Measurements from ENCODE around the gene RAB18. TPM values are rescaled to one million over a fixed set of nuclear protein-coding genes. Genes with fewer than 3 reads are reported as not detected.

The RAB18 gene
- total and polyA plus RNA-seq, 9 of the 15 experiments (the other 6 are each of a cell fraction or from before 2014, with no cell fraction given) = 10.5 to 46.3 (median 32.5) TPM

GRCh38 chr10:27504007-27504807 lies at the start of gene RAB18 (continued):
- TF ChIP-seq E2F8 (IDR thresholded peaks at IDR 0.05; ENCODE audit: low read depth, partially characterized antibody) = peak; percentile 68
- no peak for TF ChIP-seq NCOR1 (IDR thresholded peaks at IDR 0.05)
- peak in 1 of 2 experiments; percentile 89; a peak in 2 of 4 replicates for TF ChIP-seq HDAC1 (IDR thresholded peaks at IDR 0.05)
- no peak for TF ChIP-seq TAF15 (IDR thresholded peaks at IDR 0.05; ENCODE audit: low read depth, low read length)
- peak; percentile 97 for TF ChIP-seq GABPA (tag; conservative IDR thresholded peaks at IDR 0.05; ENCODE audit: low read depth)
- peak; percentile 17; the same call in 1 of the 2 replicates for TF ChIP-seq EP300 (IDR thresholded peaks at IDR 0.05; ENCODE audit: low read length)
- TF ChIP-seq, protein P1, sequence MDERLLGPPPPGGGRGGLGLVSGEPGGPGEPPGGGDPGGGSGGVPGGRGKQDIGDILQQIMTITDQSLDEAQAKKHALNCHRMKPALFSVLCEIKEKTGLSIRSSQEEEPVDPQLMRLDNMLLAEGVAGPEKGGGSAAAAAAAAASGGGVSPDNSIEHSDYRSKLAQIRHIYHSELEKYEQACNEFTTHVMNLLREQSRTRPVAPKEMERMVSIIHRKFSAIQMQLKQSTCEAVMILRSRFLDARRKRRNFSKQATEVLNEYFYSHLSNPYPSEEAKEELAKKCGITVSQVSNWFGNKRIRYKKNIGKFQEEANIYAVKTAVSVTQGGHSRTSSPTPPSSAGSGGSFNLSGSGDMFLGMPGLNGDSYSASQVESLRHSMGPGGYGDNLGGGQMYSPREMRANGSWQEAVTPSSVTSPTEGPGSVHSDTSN (CRISPR knock-in tag; IDR thresholded peaks at IDR 0.05; ENCODE audit: low read depth) = no peak
- TF ChIP-seq, protein P1 (tag; conservative IDR thresholded peaks at IDR 0.05; ENCODE audit: low read depth) = no peak
- no peak for TF ChIP-seq RNF2 (IDR thresholded peaks at IDR 0.05)
- TF ChIP-seq ETS2 (tag; IDR thresholded peaks at IDR 0.05; ENCODE audit: borderline replicate concordance, poor library complexity, severe bottlenecking) = no peak
- peak; percentile 30; the same call in 1 of the 2 replicates for TF ChIP-seq GATAD2B (IDR thresholded peaks at IDR 0.05; ENCODE audit: borderline replicate concordance)
- no peak for TF ChIP-seq ZC3H4 (CRISPR knock-in tag; IDR thresholded peaks at IDR 0.05; ENCODE audit: borderline replicate concordance)
- TF ChIP-seq, protein P2, sequence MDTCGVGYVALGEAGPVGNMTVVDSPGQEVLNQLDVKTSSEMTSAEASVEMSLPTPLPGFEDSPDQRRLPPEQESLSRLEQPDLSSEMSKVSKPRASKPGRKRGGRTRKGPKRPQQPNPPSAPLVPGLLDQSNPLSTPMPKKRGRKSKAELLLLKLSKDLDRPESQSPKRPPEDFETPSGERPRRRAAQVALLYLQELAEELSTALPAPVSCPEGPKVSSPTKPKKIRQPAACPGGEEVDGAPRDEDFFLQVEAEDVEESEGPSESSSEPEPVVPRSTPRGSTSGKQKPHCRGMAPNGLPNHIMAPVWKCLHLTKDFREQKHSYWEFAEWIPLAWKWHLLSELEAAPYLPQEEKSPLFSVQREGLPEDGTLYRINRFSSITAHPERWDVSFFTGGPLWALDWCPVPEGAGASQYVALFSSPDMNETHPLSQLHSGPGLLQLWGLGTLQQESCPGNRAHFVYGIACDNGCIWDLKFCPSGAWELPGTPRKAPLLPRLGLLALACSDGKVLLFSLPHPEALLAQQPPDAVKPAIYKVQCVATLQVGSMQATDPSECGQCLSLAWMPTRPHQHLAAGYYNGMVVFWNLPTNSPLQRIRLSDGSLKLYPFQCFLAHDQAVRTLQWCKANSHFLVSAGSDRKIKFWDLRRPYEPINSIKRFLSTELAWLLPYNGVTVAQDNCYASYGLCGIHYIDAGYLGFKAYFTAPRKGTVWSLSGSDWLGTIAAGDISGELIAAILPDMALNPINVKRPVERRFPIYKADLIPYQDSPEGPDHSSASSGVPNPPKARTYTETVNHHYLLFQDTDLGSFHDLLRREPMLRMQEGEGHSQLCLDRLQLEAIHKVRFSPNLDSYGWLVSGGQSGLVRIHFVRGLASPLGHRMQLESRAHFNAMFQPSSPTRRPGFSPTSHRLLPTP (IDR thresholded peaks at IDR 0.05; ENCODE audit: borderline replicate concordance, extremely low read depth, insufficient read length) = no peak
- TF ChIP-seq GABPB1 (CRISPR knock-in tag; IDR thresholded peaks at IDR 0.05) = peak; percentile 98
- peak; percentile 75 for TF ChIP-seq POLR2AphosphoS5 (IDR thresholded peaks at IDR 0.05; ENCODE audit: control insufficient read depth, insufficient read depth, low read depth, low read length)
- TF ChIP-seq JUND (IDR thresholded peaks at IDR 0.05; ENCODE audit: borderline replicate concordance, low read depth, low read length) = peak; percentile 67; the same call in 1 of the 2 replicates
- peak; percentile 25; the same call in 1 of the 3 replicates for TF ChIP-seq JUND (tag; IDR thresholded peaks at IDR 0.05; ENCODE audit: borderline replicate concordance, low read depth, low read length)

All from K562 (cell line).